ENCODE measurements around the gene MED8.

- TF ChIP-seq, protein P1, sequence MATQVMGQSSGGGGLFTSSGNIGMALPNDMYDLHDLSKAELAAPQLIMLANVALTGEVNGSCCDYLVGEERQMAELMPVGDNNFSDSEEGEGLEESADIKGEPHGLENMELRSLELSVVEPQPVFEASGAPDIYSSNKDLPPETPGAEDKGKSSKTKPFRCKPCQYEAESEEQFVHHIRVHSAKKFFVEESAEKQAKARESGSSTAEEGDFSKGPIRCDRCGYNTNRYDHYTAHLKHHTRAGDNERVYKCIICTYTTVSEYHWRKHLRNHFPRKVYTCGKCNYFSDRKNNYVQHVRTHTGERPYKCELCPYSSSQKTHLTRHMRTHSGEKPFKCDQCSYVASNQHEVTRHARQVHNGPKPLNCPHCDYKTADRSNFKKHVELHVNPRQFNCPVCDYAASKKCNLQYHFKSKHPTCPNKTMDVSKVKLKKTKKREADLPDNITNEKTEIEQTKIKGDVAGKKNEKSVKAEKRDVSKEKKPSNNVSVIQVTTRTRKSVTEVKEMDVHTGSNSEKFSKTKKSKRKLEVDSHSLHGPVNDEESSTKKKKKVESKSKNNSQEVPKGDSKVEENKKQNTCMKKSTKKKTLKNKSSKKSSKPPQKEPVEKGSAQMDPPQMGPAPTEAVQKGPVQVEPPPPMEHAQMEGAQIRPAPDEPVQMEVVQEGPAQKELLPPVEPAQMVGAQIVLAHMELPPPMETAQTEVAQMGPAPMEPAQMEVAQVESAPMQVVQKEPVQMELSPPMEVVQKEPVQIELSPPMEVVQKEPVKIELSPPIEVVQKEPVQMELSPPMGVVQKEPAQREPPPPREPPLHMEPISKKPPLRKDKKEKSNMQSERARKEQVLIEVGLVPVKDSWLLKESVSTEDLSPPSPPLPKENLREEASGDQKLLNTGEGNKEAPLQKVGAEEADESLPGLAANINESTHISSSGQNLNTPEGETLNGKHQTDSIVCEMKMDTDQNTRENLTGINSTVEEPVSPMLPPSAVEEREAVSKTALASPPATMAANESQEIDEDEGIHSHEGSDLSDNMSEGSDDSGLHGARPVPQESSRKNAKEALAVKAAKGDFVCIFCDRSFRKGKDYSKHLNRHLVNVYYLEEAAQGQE (IDR thresholded peaks at IDR 0.05; ENCODE audit: insufficient replicate concordance, low read depth), result peak; percentile 23
- TF ChIP-seq, protein P2, sequence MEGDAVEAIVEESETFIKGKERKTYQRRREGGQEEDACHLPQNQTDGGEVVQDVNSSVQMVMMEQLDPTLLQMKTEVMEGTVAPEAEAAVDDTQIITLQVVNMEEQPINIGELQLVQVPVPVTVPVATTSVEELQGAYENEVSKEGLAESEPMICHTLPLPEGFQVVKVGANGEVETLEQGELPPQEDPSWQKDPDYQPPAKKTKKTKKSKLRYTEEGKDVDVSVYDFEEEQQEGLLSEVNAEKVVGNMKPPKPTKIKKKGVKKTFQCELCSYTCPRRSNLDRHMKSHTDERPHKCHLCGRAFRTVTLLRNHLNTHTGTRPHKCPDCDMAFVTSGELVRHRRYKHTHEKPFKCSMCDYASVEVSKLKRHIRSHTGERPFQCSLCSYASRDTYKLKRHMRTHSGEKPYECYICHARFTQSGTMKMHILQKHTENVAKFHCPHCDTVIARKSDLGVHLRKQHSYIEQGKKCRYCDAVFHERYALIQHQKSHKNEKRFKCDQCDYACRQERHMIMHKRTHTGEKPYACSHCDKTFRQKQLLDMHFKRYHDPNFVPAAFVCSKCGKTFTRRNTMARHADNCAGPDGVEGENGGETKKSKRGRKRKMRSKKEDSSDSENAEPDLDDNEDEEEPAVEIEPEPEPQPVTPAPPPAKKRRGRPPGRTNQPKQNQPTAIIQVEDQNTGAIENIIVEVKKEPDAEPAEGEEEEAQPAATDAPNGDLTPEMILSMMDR (IDR thresholded peaks at IDR 0.05; ENCODE audit: insufficient read depth, low read length), result no peak
- TF ChIP-seq POLR2AphosphoS5 (IDR thresholded peaks at IDR 0.05; ENCODE audit: low read depth) (peak; percentile 25; the same call in 1 of the 2 replicates), GABPA (IDR thresholded peaks at IDR 0.05; ENCODE audit: low read depth) (no peak)
Measured at GRCh38 chr1:43367026-43367903, 22.3 kb downstream of the MED8 start.
